Liver (tissue), 9 donors: ENCODE data around the gene TMEM42. TPM values are rescaled to one million over a fixed set of nuclear protein-coding genes. Genes with fewer than 3 reads are reported as not detected.

Experiments
- DNase-seq: peaks from one replicate; pipeline ENCODE4 v3.0.0-alpha.2; 2017; ENCODE audit warnings: low spot score
- H3K27ac ChIP-seq, 2 donors: one replicate each; pipeline ENCODE4 v1.7.0; 2013; ENCODE audit warnings: inconsistent platforms in 2 of 2, low read length in 2 of 2, control low read depth in 1 of 2, low read depth in 1 of 2, mild to moderate bottlenecking in 1 of 2
- H3K27me3 ChIP-seq, 4 donors: one replicate each; pipeline versions ENCODE4 v1.6.1 to v1.7.0; 2013; ENCODE audit warnings: low read length in 3 of 4, inconsistent platforms in 1 of 4, mild to moderate bottlenecking in 1 of 4, moderate library complexity in 1 of 4; ENCODE audit not compliant: control insufficient read depth in 4 of 4, insufficient read depth in 4 of 4
- H3K36me3 ChIP-seq, 4 donors: one replicate each; pipeline versions ENCODE4 v1.6.1 to v1.7.0; 2013; ENCODE audit warnings: low read length in 3 of 4, mild to moderate bottlenecking in 3 of 4, low read depth in 1 of 4, moderate library complexity in 1 of 4; ENCODE audit not compliant: control insufficient read depth in 4 of 4, insufficient read depth in 3 of 4
- H3K4me1 ChIP-seq, 4 donors: one replicate each; pipeline versions ENCODE4 v1.6.1 to v1.7.0; 2013; ENCODE audit warnings: low read length in 3 of 4, mild to moderate bottlenecking in 3 of 4, moderate library complexity in 1 of 4; ENCODE audit not compliant: control insufficient read depth in 4 of 4, insufficient read depth in 4 of 4
- H3K4me3 ChIP-seq, 3 donors: one replicate each; pipeline versions ENCODE4 v1.6.1 to v1.7.0; 2013; ENCODE audit warnings: low read length in 3 of 3, control low read depth in 1 of 3, low read depth in 1 of 3, mild to moderate bottlenecking in 1 of 3
- H3K9ac ChIP-seq, 2 donors: one replicate each; pipeline ENCODE4 v1.7.0; 2013; ENCODE audit warnings: low read length in 2 of 2, mild to moderate bottlenecking in 2 of 2, moderate library complexity in 2 of 2, control low read depth in 1 of 2, low read depth in 1 of 2
- H3K9me3 ChIP-seq, 4 donors: one replicate each; pipeline versions ENCODE4 v1.6.1 to v1.7.0; 2013; ENCODE audit warnings: low read length in 3 of 4; ENCODE audit not compliant: control insufficient read depth in 4 of 4
- CTCF ChIP-seq: fragments of 150-350 bp; IDR thresholded peaks from 2 replicates; pipeline ENCODE4 v1.5.1; 2017; ENCODE audit warnings: improper control_type of control experiment, low read depth, low read length; ENCODE audit not compliant: missing input control
- EGR1 ChIP-seq, 2 donors: IDR thresholded peaks; 2 replicates each; pipeline ENCODE4 v1.6.1; 2016 to 2018; ENCODE audit warnings: antibody characterized with exemption in 2 of 2, low read depth in 2 of 2
- FOXA1 ChIP-seq: IDR thresholded peaks from 2 replicates; pipeline ENCODE4 v1.6.1; 2016; ENCODE audit warnings: antibody characterized with exemption
- FOXA2 ChIP-seq: IDR thresholded peaks from 2 replicates; pipeline ENCODE4 v1.6.1; 2016; ENCODE audit warnings: antibody characterized with exemption
- GABPA ChIP-seq, 2 donors: IDR thresholded peaks in 1 of 2; conservative IDR thresholded peaks in 1 of 2; 2 replicates each; pipeline ENCODE4 v1.6.1; 2016; ENCODE audit warnings: antibody characterized with exemption in 2 of 2, mild to moderate bottlenecking in 1 of 2, moderate library complexity in 1 of 2
- HNF4A ChIP-seq, 2 donors: conservative IDR thresholded peaks; 2 replicates each; pipeline ENCODE4 v1.6.1; 2016; ENCODE audit warnings: antibody characterized with exemption in 2 of 2, mild to moderate bottlenecking in 2 of 2
- HNF4G ChIP-seq: IDR thresholded peaks from 2 replicates; pipeline ENCODE4 v1.6.1; 2016; ENCODE audit warnings: antibody characterized with exemption
- JUND ChIP-seq, 2 donors: IDR thresholded peaks; 2 replicates each; pipeline ENCODE4 v1.6.1; 2016; ENCODE audit warnings: antibody characterized with exemption in 2 of 2
- NR2F2 ChIP-seq: IDR thresholded peaks from 2 replicates; pipeline ENCODE4 v1.6.1; 2016; ENCODE audit warnings: antibody characterized with exemption
- RAD21 ChIP-seq, 2 donors: IDR thresholded peaks; 2 replicates each; pipeline ENCODE4 v1.6.1; 2016; ENCODE audit warnings: antibody characterized with exemption in 2 of 2, mild to moderate bottlenecking in 2 of 2
- RXRA ChIP-seq, 2 donors: IDR thresholded peaks; 2 replicates each; pipeline ENCODE4 v1.6.1; 2017 to 2018; ENCODE audit warnings: antibody characterized with exemption in 2 of 2, mild to moderate bottlenecking in 1 of 2
- SP1 ChIP-seq: IDR thresholded peaks from 2 replicates; pipeline ENCODE4 v1.6.1; 2018; ENCODE audit warnings: antibody characterized with exemption, mild to moderate bottlenecking
- TAF1 ChIP-seq: conservative IDR thresholded peaks from 2 replicates; pipeline ENCODE4 v1.6.1; 2016; ENCODE audit warnings: antibody characterized with exemption, mild to moderate bottlenecking
- YY1 ChIP-seq: IDR thresholded peaks from 2 replicates; pipeline ENCODE4 v1.6.1; 2016; ENCODE audit warnings: antibody characterized with exemption, mild to moderate bottlenecking
- ZBTB33 ChIP-seq: IDR thresholded peaks from 2 replicates; pipeline ENCODE4 v1.6.1; 2016; ENCODE audit warnings: antibody characterized with exemption
- WGBS: extraction: QIAGEN DNeasy Blood & Tissue Kit; methylation state at CpG from one replicate; pipeline ENCODE4 v1.1.7; 2013; 5-methylcytosine and 5-hydroxymethylcytosine counted together
- polyA plus RNA-seq, 2 donors: library from polyadenylated mRNA; stranded (reverse) in 1 of 2; unstranded in 1 of 2; fragments of 200-250 nt in 1 of 2; fragments of >200 nt in 1 of 2; fragmentation: Nextera tagmentation in 1 of 2; extraction: Ambion mirVana in 1 of 2; gene quantifications; one replicate each; pipeline versions ENCODE4 v1.2.1 to v1.2.3, GENCODE V29; 2013 to 2015
- total RNA-seq, 2 donors: library from RNA; depleted of rRNA; stranded (reverse); fragments of >200 nt; gene quantifications; one replicate each; pipeline ENCODE4 v1.2.3, GENCODE V29; 2014
- TF ChIP-seq, protein P1 (sequence below): IDR thresholded peaks from 2 replicates; pipeline ENCODE4 v1.6.1; 2016; ENCODE audit warnings: antibody characterized with exemption
- TF ChIP-seq, protein P2 (sequence below): IDR thresholded peaks from 2 replicates; pipeline ENCODE4 v1.6.1; 2016; ENCODE audit warnings: antibody characterized with exemption, mild to moderate bottlenecking
- TF ChIP-seq, protein P3 (sequence below): IDR thresholded peaks from 2 replicates; pipeline ENCODE4 v1.6.1; 2016; ENCODE audit warnings: antibody characterized with exemption
- donor health status: healthy.
- donor health status: healthy.
- donor health status: healthy.
- donor health status: healthy.
- donor health status: healthy.

Gene TMEM42
- total and polyA plus RNA-seq, 4 donors, result 5.8 to 9.9 (median 8.1) TPM

DNA sequence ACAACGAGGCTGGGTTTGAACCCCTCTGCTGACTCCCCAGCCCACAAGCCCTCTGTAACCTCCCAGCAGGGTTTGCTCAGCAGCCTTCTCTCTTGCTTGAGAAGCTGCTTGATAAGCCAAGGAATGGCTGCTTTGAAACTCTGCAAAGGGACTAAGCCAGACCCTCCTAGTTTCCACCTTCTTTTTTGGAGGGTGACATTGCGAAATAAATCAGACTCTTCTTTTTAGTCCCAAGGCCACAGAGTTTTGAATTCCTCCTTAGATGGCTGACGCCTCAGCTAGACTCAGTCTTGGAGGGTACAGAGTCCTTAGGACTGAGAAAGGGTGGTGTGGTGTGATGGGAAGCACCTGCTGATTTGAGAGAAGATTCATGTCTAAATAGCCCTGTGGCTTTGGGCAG is 13.9 kb downstream of the TMEM42 start:
- TF ChIP-seq JUND (IDR thresholded peaks at IDR 0.05) (no peak), YY1 (no peak), GABPA (IDR thresholded peaks at IDR 0.05 in 1 of 2, conservative IDR thresholded peaks at IDR 0.05 in 1 of 2) (no peak), CTCF (no peak), FOXA2 (no peak), RXRA (IDR thresholded peaks at IDR 0.05) (no peak), HNF4A (conservative IDR thresholded peaks at IDR 0.05) (no peak), TAF1 (no peak), FOXA1 (no peak), NR2F2 (no peak), HNF4G (no peak), SP1 (no peak), RAD21 (IDR thresholded peaks at IDR 0.05) (no peak), EGR1 (IDR thresholded peaks at IDR 0.05; ENCODE audit: low read depth in 2 of 2) (no peak)
- TF ChIP-seq, protein P1, sequence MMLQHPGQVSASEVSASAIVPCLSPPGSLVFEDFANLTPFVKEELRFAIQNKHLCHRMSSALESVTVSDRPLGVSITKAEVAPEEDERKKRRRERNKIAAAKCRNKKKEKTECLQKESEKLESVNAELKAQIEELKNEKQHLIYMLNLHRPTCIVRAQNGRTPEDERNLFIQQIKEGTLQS, result no peak
- TF ChIP-seq, protein P2, sequence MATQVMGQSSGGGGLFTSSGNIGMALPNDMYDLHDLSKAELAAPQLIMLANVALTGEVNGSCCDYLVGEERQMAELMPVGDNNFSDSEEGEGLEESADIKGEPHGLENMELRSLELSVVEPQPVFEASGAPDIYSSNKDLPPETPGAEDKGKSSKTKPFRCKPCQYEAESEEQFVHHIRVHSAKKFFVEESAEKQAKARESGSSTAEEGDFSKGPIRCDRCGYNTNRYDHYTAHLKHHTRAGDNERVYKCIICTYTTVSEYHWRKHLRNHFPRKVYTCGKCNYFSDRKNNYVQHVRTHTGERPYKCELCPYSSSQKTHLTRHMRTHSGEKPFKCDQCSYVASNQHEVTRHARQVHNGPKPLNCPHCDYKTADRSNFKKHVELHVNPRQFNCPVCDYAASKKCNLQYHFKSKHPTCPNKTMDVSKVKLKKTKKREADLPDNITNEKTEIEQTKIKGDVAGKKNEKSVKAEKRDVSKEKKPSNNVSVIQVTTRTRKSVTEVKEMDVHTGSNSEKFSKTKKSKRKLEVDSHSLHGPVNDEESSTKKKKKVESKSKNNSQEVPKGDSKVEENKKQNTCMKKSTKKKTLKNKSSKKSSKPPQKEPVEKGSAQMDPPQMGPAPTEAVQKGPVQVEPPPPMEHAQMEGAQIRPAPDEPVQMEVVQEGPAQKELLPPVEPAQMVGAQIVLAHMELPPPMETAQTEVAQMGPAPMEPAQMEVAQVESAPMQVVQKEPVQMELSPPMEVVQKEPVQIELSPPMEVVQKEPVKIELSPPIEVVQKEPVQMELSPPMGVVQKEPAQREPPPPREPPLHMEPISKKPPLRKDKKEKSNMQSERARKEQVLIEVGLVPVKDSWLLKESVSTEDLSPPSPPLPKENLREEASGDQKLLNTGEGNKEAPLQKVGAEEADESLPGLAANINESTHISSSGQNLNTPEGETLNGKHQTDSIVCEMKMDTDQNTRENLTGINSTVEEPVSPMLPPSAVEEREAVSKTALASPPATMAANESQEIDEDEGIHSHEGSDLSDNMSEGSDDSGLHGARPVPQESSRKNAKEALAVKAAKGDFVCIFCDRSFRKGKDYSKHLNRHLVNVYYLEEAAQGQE, result no peak
- DNase-seq, result no peak
- 90% methylated on average over 3 of the region's 3 CpGs for WGBS
- Histone ChIP-seq H3K9ac (no peak overlapping the region), H3K27ac (no peak overlapping the region), H3K36me3 (no peaks in the 10 kb centered on the region), H3K4me1 (peaks cover 3 to 13% (median 7%) of the 10 kb centered on the region in 4 donors), H3K9me3 (no peaks in the 10 kb centered on the region), H3K4me3 (no peak overlapping the region), H3K27me3 (no peaks in the 10 kb centered on the region)

GRCh38 chr3:44877333-44877732 is 15.6 kb downstream of the TMEM42 start:
- H3K4me3 ChIP-seq, result no peak overlapping the region
- no peak for DNase-seq
- no peaks in the 10 kb centered on the region for H3K27me3 ChIP-seq
- peaks cover 0 to 4% (median 1%) of the 10 kb centered on the region in 4 donors for H3K4me1 ChIP-seq
- H3K27ac ChIP-seq, result no peak overlapping the region
- H3K36me3 ChIP-seq, result no peaks in the 10 kb centered on the region
- H3K9ac ChIP-seq, result no peak overlapping the region
- 65% methylated on average over 3 of the region's 3 CpGs for WGBS
- no peaks in the 10 kb centered on the region for H3K9me3 ChIP-seq
- TF ChIP-seq CTCF (no peak), ZBTB33 (no peak), FOXA1 (no peak), RAD21 (IDR thresholded peaks at IDR 0.05) (no peak), GABPA (IDR thresholded peaks at IDR 0.05 in 1 of 2, conservative IDR thresholded peaks at IDR 0.05 in 1 of 2) (no peak), TAF1 (no peak), HNF4A (conservative IDR thresholded peaks at IDR 0.05) (no peak), EGR1 (IDR thresholded peaks at IDR 0.05; ENCODE audit: low read depth in 2 of 2) (no peak), HNF4G (no peak), FOXA2 (no peak), JUND (IDR thresholded peaks at IDR 0.05) (no peak), RXRA (IDR thresholded peaks at IDR 0.05) (no peak), SP1 (no peak), NR2F2 (no peak)
- TF ChIP-seq, protein P3, sequence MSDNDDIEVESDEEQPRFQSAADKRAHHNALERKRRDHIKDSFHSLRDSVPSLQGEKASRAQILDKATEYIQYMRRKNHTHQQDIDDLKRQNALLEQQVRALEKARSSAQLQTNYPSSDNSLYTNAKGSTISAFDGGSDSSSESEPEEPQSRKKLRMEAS, result no peak
- TF ChIP-seq, protein P2, result no peak
